Breast epithelium (tissue), 4 donors: ENCODE data around the gene FAXC. TPM values are rescaled to one million over a fixed set of nuclear protein-coding genes. Genes with fewer than 3 reads are reported as not detected.
"Not testable (repeated sequence)": the region's sequence is repeated elsewhere in the genome, so short reads cannot be mapped to it uniquely, and the experiment has no call there.

Experiments used
- DNase-seq, 2 donors: peaks; one replicate each; pipeline ENCODE4 v3.0.0-alpha.2; 2019; ENCODE audit warnings: low spot score in 2 of 2
- H3K27ac ChIP-seq, 2 donors: fragments of 200-600 bp; sonication (generic) in 1 of 2; one replicate each; pipeline ENCODE4 v1.5.1; 2016 to 2019; ENCODE audit warnings: mild to moderate bottlenecking in 1 of 2
- H3K27me3 ChIP-seq, 2 donors: fragments of 200-600 bp; sonication (generic) in 1 of 2; one replicate each; pipeline versions ENCODE4 v1.5.1 to v1.6.0; 2017 to 2019; ENCODE audit warnings: control low read depth in 1 of 2, mild to moderate bottlenecking in 1 of 2
- H3K36me3 ChIP-seq: fragments of 200-600 bp; one replicate; pipeline ENCODE4 v1.5.1; 2019
- H3K4me1 ChIP-seq, 2 donors: fragments of 200-600 bp; sonication (generic); one replicate each; pipeline ENCODE4 v1.5.1; 2016 to 2019; ENCODE audit warnings: control low read depth in 1 of 2
- H3K4me3 ChIP-seq, 3 donors: fragments of 200-600 bp; sonication (generic); 1 replicate in 2 of 3; 2 replicates in 1 of 3; pipeline ENCODE4 v1.5.1; 2016 to 2019; ENCODE audit warnings: mild to moderate bottlenecking in 3 of 3, moderate library complexity in 2 of 3
- H3K9me3 ChIP-seq, 2 donors: fragments of 200-600 bp; sonication (generic) in 1 of 2; one replicate each; pipeline ENCODE4 v1.5.1; 2016 to 2019; ENCODE audit warnings: control low read depth in 1 of 2
- CTCF ChIP-seq, 3 donors: fragments of 450-650 bp; IDR thresholded peaks; one replicate each; pipeline ENCODE4 v1.5.1; 2016 to 2017; ENCODE audit warnings: antibody characterized with exemption in 3 of 3, mild to moderate bottlenecking in 3 of 3, moderate library complexity in 3 of 3
- POLR2A ChIP-seq: fragments of 450-650 bp; IDR thresholded peaks from one replicate; pipeline ENCODE4 v1.6.1; 2016; ENCODE audit warnings: antibody characterized with exemption, mild to moderate bottlenecking, moderate library complexity
- POLR2AphosphoS5 ChIP-seq, 3 donors: sonication (generic); formaldehyde crosslinking; IDR thresholded peaks; one replicate each; pipeline ENCODE4 v1.6.1; 2017; ENCODE audit warnings: antibody characterized with exemption in 3 of 3
- intact Hi-C: fragments of 100-400 bp; cut with DNase I; formaldehyde crosslinking; loops from one replicate; pipeline ENCODE4 v1.15.1; 2023; ENCODE audit warnings: low total_unique reads
- total RNA-seq, 3 donors: library from RNA; depleted of rRNA; stranded (reverse); fragments of >200 nt; gene quantifications; one replicate each; pipeline ENCODE4 v1.1.0, GENCODE V29; 2016

Gene FAXC
- total RNA-seq, 3 donors from 2014 or later, result 5.2 to 14.2 TPM; not detected in 1

GRCh38 chr6:99270030-99270429 lies 79.4 kb downstream of the FAXC start:
- Histone ChIP-seq H3K27ac (no peak overlapping the region), H3K36me3 (no peaks in the 10 kb centered on the region), H3K9me3 (peaks cover 4 to 12% of the 10 kb centered on the region in 2 donors), H3K27me3 (no peaks in the 10 kb centered on the region), H3K4me3 (no peak overlapping the region), H3K4me1 (no peaks in the 10 kb centered on the region)
- no peak for DNase-seq
- no peak for TF ChIP-seq POLR2AphosphoS5 (IDR thresholded peaks at IDR 0.05)
- TF ChIP-seq POLR2A, result no peak
- TF ChIP-seq CTCF (IDR thresholded peaks at IDR 0.05), result no peak
- intact Hi-C loops, result loop anchor here (2.0 kb wide), 1 partner anchor 73 kb away; no protein-coding TSS in a partner anchor

- Histone ChIP-seq H3K27ac (no peak overlapping the region), H3K4me3 (no peak overlapping the region), H3K27me3 (no peaks in the 10 kb centered on the region), H3K4me1 (no peaks in the 10 kb centered on the region), H3K9me3 (peaks cover 4 to 12% of the 10 kb centered on the region in 2 donors), H3K36me3 (no peaks in the 10 kb centered on the region)
- no peak for TF ChIP-seq POLR2AphosphoS5 (IDR thresholded peaks at IDR 0.05)
- no peak for TF ChIP-seq CTCF (IDR thresholded peaks at IDR 0.05)
- no peak for TF ChIP-seq POLR2A
- intact Hi-C loops, result no loop called here
- DNase-seq, result no peak
These were observed 80.3 kb downstream of the FAXC start for GRCh38 chr6:99269207-99269606.

GRCh38 chr6:99266996-99267395 lies 82.5 kb downstream of the FAXC start:
- intact Hi-C loops, result not testable (repeated sequence)

GRCh38 chr6:99265447-99265846 lies 84.0 kb downstream of the FAXC start:
- intact Hi-C loops, H3K27me3 ChIP-seq, DNase-seq, H3K4me3 ChIP-seq, H3K36me3 ChIP-seq, H3K27ac ChIP-seq, H3K4me1 ChIP-seq: not testable (repeated sequence)
- H3K9me3 ChIP-seq, result peaks cover 4 to 12% of the 10 kb centered on the region in 2 donors

More at GRCh38 chr6:99266996-99267395, 82.5 kb downstream of the FAXC start:
- H3K27ac ChIP-seq, DNase-seq, H3K4me3 ChIP-seq, H3K27me3 ChIP-seq, H3K4me1 ChIP-seq, H3K36me3 ChIP-seq: not testable (repeated sequence)
- H3K9me3 ChIP-seq, result peaks cover 4 to 12% of the 10 kb centered on the region in 2 donors

- no peak for TF ChIP-seq POLR2AphosphoS5 (IDR thresholded peaks at IDR 0.05)
- Histone ChIP-seq H3K9me3 (no peaks in the 10 kb centered on the region), H3K27ac (no peak overlapping the region), H3K4me1 (no peaks in the 10 kb centered on the region), H3K36me3 (no peaks in the 10 kb centered on the region), H3K27me3 (no peaks in the 10 kb centered on the region), H3K4me3 (no peak overlapping the region)
- intact Hi-C loops, result no loop called here
- DNase-seq, result no peak
These were observed 94.6 kb downstream of the FAXC start for GRCh38 chr6:99254616-99255550.

- TF ChIP-seq POLR2AphosphoS5 (IDR thresholded peaks at IDR 0.05) (no peak), CTCF (IDR thresholded peaks at IDR 0.05) (no peak), POLR2A (no peak)
- intact Hi-C loops, result no loop called here
- Histone ChIP-seq H3K27ac (no peak overlapping the region), H3K9me3 (no peaks in the 10 kb centered on the region), H3K4me1 (no peaks in the 10 kb centered on the region), H3K36me3 (no peaks in the 10 kb centered on the region), H3K27me3 (no peaks in the 10 kb centered on the region), H3K4me3 (no peak overlapping the region)
- DNase-seq, result no peak
These were observed 96.2 kb downstream of the FAXC start for GRCh38 chr6:99253271-99253670.
